Endothelial cell of hepatic sinusoid (primary cell): ENCODE measurements around the gene KRT38.

Source experiments
- in situ Hi-C: cut with HindIII; loops from 2 replicates; pipeline ENCODE4 v1.10.0; 2017; ENCODE audit warnings: low sequenced_read_pairs

Gene KRT38

DNA sequence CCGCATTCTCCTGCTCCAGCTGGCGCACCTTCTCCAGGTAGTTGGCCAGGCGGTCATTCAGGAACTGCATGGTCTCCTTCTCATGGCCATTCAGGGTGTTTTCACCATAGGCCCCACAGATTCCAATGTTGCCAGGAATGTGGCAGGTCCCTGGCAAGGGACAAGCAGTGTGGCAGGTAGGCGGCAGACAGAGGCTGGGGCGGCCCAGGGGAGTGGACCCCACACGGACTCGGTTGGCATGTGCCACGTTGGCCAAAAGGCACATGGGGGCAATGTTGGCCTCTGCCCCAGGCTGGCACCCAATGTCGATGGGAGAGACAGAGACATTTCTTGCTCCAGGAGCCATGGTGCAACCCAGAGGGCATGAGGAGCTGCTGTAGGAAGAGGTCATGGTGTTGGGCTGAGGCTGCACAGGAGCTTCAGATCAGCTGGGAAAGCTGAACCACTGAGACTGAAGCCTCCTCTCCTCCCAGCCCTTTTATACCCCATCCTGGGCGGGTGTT, at the start of gene KRT38:
TSS of gene KRT38 (minus strand) at position 453 of the 503 bp plus-strand sequence. CDS start at position 391, 62 bp downstream.
- in situ Hi-C loops, result loop anchor here (5.0 kb wide), 1 partner anchor 38 kb away; no protein-coding TSS in a partner anchor

DNA sequence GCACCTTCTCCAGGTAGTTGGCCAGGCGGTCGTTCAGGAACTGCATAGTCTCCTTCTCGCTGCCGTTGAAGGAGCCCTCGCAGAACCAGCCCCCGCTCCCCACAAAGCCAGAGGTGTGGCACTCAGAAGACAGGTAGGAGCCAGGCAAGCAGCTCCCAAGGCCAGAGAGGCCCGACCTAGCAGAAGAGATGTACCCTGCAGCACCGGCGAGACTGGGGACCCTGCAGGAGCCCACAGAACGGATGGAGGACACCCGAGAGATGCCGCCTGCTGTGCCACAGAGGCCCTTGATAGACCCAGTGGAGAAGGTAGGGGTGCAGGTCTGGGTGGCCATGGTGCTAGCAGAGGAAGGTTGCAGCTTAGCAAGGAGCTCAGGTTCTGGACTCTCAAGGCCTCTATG, 48.7 kb upstream of the KRT38 start, which contains the start of gene KRT36:
TSS of gene KRT36 (minus strand) at position 380 of the 400 bp plus-strand sequence. CDS start at position 334, 46 bp downstream.
- in situ Hi-C loops, result no loop called here

DNA sequence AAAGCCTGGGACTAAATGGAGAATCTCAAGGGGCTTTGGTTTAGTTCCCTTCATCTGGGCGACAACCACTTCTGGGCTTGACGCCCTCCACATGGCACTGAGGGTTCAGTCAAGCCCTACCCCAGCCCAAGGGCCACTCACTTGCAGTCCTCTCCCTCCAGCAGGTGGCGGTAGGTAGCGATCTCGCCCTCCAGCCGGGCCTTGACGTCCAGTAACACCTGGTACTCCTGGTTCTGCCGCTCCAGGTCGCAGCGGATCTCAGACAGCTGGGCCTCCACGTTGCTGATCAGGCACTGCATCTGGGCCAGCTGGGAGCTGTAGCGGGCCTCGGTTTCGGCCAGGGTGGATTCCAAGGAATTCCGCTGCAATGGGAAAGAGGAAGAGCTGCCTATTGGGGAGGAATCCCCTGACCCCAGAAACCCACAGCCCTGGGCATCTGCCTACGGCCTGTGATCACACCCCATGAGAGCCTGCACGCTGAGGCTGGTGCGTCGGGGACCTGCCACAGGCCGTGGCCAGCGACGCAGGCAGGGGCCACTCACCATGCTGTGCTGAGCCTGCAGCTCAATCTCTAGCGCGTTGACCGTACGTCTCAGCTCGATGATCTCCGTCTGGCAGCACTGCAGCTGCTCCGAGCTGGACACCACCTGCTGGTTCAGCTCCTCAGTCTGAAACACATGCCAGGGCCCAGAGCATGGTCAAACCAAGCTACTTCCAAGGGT, 46.2 kb upstream of the KRT38 start:
- in situ Hi-C loops, result no loop called here

DNA sequence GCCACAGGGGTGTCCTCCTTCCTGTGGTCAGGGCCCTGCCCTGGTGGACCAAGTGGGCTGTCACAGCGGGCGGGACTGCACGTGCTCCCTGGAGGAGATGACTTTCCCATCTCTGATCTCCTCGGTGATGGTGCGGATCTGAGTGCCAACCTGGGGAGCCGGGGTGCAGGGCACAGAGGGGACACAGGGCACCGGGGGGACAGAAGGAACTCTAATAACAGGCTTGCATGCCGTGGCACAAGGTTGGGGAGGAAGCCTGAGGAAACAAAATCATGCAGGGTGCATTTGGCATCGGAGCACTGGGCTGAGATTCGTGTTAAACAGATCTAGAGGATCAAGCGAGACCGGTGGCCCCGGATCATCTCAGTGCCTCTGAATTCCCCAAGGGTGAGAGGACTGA, 45.5 kb upstream of the KRT38 start:
- in situ Hi-C loops, result no loop called here

DNA sequence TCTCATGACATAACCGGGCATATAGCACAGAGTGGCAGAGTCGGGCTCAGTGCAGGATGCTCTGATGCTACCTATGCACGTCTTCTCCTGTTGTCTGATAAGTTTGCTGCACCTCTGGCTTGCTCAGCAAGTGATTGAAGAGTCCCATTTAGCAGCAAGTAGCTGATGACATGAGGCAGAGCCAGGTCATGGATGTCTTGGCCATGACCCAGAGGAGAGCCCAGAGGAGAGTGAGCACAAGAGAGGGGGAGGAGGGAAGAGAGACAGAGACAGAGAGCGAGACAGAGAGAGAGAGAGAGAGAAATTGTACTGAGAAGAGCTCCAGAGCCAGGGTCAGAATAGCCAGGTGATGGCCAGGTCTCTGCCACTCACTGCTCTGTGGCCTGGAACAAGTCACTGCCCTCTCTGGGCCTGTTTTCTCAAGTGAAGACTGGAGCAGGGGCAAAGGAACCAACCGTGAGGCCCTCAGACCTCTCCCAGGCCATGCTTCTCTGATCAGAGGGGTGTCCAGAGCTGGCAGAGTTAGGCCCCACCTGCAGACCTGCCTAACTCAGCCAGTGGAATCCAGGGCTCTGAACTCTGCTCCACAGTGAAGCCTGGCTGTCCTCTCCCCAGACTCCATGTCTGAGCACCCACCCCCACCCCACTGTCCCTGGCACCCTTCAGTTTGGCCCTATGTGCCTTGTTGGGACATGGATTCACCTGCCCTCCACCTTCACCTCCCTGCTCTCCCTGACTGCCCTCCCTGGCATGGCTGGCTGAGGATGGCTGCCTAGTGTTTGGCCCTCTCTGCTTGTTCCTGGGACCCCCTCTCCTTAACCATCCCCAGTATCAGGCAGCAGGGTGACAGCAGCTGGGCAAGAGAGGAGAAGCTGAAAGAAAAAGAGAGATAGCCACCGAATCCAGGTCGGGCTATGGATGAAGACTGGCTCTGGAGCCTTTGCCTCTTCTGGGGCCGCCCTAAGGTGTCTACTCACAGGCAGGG, 44.4 kb upstream of the KRT38 start:
- in situ Hi-C loops, result no loop called here

DNA sequence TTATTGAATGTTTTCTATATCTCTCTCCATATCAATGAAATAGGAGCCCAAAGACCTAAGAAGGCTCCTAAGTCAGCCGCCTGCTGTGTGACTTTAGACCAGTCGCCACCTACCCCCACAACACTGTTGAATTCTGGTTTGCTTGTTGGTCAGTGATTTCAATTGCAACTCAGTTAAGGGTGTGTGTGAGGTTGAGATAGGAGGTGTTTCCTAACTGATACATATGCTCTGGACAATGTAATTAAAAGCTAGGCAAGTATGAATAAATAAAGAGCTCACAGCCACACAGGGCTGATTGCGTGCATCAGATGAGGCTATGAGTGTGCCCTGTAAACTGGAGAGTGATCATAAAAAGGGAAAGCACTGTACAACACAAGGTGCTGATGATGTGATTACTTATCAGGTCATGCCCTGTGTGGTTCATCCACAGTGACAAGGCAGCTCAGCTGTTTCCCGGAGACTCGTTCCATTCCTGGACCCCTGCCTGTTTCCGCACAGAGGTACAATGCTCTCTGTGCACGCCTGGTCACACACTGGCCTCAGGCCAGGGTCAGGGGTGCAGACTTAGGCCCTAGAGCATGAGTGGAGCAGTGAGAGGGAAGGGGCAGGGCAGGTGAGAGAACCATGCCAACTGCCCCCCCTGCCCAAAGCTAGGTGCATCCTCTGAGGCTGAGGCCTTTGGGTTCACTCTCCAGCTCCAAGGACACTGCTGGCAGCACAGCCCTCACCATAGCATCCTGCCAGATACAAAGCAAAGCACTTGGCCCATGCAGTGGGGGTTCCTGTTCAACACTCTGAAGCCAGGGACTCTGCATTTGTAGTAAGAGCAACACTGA, 43.4 kb upstream of the KRT38 start:
- in situ Hi-C loops, result no loop called here

DNA sequence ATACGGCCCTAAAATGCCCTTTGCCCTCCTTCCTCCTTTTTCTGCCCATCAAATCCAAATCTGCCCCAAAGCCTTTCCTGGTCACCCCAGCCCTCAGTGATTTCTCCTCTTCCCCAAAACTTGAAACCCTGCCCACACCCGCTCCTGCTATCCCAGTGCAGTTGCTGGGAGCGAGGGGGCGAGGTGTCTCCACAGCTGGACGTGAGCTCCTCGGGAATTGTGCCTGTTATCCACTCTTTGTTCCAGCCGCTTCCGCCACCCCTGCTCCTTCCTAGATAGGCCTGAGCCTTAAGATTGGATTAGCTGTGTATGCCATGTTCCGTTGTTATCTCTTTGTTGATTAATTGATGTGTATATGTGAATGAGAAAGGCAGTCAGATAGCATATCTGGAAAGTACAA, 42.7 kb upstream of the KRT38 start:
- in situ Hi-C loops, result no loop called here

DNA sequence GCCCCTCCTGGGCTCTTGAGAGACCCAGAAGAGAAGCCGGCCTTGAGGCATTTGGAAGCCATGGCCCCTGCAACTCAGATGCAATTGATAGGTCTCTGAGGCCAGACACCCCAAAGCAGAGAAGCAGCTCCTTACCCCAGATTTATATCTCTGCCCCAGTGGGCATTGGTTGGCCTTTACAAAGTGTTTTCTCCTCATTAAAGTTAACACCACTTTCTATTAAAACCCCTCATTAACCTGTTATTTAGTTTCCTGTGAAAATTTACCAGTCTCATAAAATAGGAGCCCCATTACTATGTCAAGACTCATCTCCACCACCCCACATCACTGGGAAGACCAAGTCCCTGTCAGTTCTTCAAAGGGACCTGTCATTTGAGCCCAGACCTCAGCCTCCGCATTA, 40.3 kb upstream of the KRT38 start, which contains the start of gene KRT35:
TSS of gene KRT35 (minus strand) at position 116 of the 400 bp plus-strand sequence. CDS start at position 62, 54 bp downstream.
- in situ Hi-C loops, result no loop called here

DNA sequence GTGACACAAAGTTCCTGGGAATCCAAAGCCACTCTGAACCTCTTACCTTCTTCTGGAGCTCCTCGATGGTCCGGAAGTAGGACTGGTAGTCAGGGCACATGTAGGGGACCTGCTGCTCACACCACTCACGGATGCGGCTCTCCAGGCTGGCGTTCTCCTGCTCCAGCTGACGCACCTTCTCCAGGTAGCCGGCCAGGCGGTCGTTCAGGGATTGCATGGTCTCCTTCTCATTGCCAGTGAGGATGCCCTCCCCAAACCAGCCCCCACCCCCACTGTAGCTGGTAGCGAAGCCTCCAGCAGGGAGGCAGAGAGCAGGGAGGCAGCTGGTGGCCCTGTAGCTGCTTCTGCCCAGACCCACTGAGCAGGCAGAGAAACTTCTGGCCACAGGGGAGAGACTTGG, 39.8 kb upstream of the KRT38 start:
- in situ Hi-C loops, result no loop called here

DNA sequence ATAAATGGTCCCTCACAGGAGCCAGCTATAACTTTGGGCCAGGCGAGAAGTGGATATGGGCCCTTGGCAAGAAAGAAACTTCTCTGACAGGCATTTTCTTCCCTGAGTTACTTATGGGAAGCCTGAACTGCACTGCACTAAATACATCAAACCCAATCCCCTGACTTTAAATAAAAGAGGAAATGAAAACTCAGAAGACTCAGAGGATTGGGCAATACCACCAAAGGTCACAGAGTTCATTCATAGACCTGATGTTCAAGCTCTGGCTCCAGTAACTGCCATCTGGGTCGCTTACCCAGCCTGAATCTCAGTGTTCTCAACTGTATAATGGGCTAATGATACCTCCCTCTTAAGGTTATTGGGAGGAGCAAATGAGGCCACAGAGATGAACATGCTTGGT, 39.4 kb upstream of the KRT38 start:
- in situ Hi-C loops, result no loop called here

DNA sequence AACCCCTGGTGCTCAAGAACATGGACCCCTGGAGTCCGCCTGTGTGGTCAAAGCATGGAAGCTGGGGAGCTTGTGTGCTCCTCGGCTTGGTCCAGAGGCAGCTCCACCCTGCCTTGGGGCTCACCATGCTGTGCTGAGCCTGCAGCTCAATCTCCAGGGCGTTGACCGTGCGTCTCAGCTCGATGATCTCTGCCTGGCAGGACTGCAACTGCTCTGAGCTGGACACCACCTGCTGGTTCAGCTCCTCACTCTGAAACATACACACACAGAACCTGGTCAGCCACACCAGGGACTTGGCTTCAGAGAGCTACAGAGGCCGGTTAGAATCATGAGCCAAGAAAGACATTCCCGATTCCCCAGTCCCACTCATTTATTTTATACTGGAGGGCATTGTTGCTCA, 37.5 kb upstream of the KRT38 start:
- in situ Hi-C loops, result no loop called here

DNA sequence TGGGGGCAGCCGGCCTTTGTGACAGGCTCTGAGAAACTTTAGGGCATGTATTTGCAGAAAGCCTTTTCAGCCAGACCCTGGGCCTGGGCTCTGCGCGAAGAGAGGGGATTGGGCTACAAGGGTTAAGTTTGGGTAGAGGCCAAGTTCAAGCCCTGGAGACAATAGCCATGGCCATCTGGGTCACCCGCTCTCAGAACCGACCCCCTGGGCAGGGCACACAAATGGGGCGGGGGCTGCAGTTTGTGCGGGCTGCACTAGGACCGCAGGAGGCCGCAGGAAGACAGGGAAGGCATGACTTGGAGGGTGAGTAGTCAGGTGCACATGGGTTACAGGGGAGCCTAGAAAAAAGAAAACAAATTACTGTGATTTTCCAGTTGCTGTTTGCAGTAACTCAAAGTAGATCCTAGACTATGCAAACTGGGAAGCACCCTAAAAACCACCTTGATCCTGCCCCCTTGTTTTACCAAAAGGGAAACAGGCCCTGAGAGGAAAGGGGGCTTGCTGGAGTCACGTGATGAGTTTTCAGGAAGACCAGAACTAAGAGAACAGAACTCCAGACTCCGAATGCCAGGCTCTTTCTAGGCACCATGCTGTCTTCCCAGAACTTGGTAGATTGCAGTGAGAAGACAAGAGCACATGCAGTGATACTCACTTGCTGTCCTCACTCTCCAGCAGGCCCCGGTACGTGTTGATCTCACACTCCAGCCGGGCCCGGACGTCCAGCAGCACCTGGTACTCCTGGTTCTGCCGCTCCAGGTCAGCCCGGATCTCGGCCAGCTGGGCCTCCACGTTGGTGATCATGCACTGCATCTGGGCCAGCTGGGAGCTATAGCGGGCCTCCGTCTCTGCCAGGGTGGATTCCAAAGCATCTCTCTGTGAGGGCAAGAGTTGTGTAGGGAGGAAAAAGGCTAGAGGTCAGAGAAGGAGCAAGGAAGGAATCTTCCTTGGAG, 36.4 kb upstream of the KRT38 start:
- in situ Hi-C loops, result no loop called here

DNA sequence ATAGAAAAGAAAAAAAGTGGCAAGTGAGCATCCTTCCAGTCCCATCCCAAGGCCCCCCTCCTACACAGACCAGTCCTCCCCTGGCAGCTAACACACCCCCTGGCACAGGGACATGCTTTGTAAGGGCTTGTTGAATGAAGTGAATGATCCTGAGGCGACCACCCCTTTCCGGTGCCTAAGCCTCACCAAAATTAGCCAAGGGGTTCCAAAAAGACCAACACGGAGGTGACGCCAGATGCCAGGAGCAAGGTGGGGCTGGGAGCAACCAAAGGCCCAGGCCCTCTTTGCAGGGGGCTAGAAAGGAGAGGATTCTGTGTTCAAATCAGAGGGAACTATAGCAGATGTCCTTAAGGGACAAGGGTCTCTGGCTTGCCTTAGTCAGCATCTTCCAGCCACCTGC, 34.6 kb upstream of the KRT38 start:
- in situ Hi-C loops, result no loop called here

DNA sequence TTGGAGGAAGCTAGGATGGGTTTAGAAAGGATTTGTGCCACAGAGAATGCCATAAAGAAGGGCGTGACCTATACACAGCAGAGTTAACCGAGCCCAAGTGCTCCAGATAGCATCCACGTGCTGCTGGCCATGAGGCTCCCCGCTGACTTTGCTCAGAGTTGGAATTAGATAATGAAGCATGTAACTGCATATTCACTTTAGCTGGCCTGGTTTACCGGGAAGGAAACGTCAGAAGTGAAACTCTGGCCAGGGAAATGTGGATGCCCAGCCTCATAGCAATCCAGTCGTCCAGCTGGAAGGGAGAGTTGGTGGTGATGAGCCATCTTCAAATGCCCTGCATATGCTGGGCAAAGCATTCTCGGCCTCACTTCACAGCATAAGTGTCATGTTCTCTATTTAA, 34.1 kb upstream of the KRT38 start:
- in situ Hi-C loops, result no loop called here

DNA sequence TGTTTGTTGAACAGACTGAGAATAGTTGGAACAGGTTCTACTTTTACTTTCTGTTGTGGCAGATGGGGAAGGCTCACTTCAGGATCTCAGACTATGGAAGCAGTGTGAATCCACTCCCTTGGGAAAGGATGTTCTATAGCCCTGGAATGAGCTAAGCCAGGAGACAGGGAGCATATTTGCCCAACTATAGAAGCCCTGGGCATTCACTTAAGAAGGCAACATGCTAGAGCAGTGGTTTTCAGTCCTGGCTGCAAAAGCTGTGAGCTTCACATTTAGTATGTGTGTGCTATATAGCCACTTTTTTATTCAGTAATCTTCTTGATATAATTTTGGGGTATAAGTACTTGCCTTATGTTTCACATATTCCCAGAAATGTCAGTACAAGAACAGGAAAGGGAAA, 27.6 kb upstream of the KRT38 start:
- in situ Hi-C loops, result no loop called here

DNA sequence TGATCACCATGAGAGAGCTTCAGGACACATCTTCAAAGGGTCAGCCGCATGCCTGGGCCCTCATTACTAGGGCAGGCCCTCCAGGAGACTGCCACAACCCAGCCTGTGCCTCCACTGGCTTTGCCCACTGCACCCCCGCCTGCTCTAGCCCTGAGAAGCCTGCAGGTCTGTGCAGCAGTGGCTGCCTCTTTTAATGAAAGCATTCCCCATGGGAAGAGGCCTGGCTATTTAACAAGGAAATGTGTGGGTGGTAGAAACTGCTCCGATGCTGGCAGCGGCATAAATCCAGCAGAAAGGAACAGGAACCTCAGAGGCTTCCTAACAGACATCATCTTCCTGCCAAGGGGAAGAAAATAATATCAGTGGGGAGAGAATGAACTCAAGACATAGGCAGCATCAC, 26.8 kb upstream of the KRT38 start:
- in situ Hi-C loops, result no loop called here

DNA sequence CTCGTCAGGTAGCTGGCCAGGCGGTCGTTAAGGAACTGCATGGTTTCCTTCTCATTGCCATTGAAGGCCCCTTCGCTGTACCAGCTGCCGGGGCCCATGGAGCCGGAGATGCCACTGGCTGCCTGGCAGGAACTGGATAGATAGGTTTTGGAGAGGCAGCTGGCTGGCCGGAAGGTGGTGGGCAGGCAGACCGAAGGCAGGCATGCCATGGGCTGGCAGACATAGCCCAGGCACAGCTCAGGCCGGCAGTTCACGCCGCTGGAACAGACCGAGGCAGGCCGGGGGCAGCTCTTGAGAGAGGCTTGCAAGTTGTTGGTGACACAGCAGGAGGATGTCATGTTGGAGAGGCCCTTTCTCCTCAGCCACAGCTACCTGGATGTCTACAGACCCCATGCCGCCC, 26.2 kb upstream of the KRT38 start, which contains the start of gene KRT32:
TSS of gene KRT32 (minus strand) at position 399 of the 400 bp plus-strand sequence. CDS start at position 338, 61 bp downstream.
- in situ Hi-C loops, result no loop called here

DNA sequence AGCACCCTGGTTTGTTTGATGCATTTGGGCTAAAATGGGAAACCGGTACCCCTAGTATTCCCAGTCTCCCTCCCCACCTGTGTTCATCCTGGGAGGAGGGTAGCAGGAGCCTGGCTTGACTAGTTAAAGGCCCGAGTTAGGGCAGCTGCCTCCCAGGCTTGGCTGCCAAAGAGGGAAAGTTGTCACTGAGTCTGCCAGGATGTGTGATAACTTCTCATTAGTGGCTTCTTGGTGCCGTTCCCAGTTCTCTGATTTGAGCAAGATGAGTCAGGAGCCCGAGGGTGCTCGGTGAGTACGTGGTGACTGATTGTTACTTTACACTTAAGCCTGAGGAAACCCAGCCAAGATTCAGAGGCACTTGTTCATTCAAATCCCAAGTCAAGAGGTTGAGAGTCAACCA, 23.9 kb upstream of the KRT38 start:
- in situ Hi-C loops, result no loop called here

DNA sequence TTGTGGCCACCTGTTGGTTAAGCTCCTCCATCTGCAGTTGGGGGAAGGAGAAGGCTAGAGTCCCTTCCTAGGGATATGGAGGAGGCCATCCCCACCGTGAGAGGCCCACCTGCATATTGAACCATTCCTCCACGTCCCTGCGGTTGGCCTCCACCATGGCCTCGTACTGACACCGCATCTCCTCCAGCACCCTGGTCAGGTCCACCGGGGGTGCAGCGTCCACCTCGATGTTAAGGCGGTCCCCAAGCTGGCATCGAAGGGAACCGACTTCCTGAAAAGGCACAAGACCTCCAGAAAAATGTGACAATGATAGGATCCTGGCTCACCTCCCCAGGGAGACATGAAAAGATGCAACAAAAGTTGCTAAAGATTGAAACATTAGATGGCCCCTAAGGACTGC, 23.4 kb upstream of the KRT38 start:
- in situ Hi-C loops, result no loop called here
